22Rv1 (cell line): Measurements from ENCODE around the gene DYNLT1.

Experiments used
- ZFX ChIP-seq: fragments of 450-650 bp; IDR thresholded peaks from 2 replicates; pipeline ENCODE4 v1.6.1; 2017; ENCODE audit warnings: antibody characterized with exemption, borderline replicate concordance
- TF ChIP-seq, protein P1 (sequence below): fragments of 450-650 bp; IDR thresholded peaks from 2 replicates; pipeline ENCODE4 v1.5.1; 2017; ENCODE audit warnings: mild to moderate bottlenecking

DNA sequence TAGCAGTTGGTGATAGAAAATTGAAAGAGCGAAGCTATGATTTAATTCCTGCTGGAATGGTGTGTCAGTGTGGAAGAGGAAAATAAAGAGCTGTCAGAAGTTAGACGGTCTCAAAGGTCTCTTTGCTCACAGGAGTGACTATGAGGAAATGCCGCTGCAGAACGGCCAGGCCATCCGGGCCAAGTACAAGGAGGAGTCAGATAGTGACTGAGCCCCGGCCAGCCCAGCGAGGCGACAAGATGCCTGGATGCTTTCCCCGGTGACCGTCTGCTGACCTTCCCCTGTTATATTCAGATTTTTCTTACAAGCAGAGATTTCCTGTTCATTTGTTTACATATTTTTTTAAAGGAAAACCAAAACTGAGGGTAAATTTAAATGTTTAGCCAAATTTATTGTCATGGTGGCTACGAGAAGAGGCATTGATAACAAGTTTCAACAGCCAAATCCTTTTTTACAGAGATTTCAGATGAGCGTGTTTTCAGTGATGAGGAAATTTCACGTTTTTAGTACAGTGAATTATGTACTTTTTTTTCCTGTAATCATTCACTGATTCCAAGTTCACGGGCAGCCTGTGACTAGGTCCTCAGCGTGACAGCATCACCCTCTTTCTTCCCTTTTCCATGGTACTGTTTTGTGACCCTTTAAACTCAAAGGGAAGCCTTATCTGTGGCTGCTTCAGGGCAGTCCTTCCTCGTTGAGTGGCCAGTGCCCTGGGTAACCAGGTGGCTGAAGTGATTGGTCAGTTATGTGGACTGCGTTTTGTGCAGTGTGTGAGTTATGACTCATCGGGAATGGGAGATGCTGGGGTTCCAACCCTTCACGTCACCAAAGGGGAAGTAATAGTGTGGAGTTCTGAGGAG, 12.6 kb downstream of the DYNLT1 start:
- TF ChIP-seq, protein P1, sequence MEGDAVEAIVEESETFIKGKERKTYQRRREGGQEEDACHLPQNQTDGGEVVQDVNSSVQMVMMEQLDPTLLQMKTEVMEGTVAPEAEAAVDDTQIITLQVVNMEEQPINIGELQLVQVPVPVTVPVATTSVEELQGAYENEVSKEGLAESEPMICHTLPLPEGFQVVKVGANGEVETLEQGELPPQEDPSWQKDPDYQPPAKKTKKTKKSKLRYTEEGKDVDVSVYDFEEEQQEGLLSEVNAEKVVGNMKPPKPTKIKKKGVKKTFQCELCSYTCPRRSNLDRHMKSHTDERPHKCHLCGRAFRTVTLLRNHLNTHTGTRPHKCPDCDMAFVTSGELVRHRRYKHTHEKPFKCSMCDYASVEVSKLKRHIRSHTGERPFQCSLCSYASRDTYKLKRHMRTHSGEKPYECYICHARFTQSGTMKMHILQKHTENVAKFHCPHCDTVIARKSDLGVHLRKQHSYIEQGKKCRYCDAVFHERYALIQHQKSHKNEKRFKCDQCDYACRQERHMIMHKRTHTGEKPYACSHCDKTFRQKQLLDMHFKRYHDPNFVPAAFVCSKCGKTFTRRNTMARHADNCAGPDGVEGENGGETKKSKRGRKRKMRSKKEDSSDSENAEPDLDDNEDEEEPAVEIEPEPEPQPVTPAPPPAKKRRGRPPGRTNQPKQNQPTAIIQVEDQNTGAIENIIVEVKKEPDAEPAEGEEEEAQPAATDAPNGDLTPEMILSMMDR = no peak
- no peak for TF ChIP-seq ZFX
